HG03439 (cell line): ENCODE measurements around the gene HOXB8.

Experiments used
- ATAC-seq: cut with Tn5 transposase; IDR thresholded peaks from one replicate; pipeline ENCODE4 v1.9.1; 2021; ENCODE audit warnings: mild to moderate bottlenecking, moderate library complexity; ENCODE audit not compliant: unreplicated experiment

HOXB8 gene

GRCh38 chr17:48637323-48638260 is 22.5 kb upstream of the HOXB8 start:
- ATAC-seq, result no peak

GRCh38 chr17:48636177-48637018 is 21.3 kb upstream of the HOXB8 start:
- ATAC-seq, result no peak

GRCh38 chr17:48634493-48635208 is 19.6 kb upstream of the HOXB8 start:
- no peak for ATAC-seq

GRCh38 chr17:48633266-48633677 is 18.2 kb upstream of the HOXB8 start:
- no peak for ATAC-seq

DNA sequence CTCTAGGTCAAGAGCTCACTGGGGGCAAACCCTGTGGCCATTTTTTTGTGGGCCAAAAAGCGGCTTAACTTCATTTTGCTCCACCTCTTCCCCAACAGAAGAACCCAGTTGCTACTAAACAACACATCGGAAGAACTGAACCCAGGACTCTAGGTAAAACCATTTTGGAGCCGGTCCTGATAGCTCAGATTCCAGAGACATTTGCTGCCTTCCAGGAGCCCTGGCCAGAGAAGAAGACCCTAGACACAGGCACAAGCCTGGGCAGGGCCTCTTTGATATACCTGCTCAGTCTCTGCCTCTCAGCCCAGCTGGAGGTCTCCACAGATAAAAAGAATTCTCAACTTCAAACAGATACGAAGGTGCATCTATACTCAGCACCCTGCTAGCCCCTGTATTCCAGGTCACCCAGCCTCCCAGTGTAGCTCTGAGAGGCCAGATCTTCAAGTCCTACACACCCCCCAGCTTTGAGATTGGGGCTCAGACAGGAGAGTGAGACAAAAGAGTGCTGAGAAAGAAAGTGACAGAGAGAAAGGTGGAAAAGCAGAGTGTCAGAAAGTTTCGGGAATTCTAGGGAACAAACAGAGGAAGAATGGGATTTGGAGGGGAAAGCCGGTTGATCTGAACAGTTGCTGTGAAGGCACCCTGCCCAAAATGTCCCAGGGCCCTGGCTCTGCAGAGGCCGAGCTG is 17.6 kb upstream of the HOXB8 start:
- ATAC-seq, result no peak

GRCh38 chr17:48631693-48632578 is 16.8 kb upstream of the HOXB8 start:
- ATAC-seq, result no peak

DNA sequence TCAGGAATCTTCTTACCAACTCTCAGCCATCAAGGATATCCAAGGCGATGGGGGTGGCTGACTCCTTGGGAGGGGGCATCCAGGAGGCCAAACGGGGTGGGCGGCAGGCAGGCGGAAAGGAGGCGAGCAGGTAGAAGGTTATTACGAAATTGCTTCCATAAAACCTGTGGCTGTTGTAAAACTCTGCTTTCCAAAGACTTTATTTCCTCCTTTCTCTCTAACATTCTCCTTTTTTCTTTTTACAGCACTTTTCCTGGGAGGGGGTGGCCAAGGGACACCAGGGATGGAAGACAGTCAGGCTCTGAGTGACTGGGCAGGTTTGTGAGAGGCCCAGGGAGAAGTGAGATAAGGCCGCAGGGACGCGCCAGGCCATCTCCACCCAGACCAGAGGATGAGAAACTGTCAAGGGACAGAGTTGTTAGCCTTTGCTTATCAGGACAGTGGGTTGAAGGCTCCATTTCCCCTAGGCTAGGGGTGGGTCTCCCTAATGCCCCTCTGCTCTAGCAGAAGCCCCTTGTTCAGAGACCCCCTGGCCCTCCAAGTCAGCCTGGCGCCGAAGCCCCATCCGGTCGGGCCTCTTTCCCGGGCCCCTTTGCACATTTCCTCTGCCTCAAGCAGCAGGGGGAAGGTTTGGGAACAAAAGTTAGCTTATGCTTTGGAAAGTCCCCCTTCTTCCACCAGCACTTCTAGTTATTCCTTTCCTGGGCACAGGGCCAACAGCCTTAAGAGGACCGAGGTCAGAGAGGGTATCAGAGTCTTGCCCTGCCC is 16.0 kb upstream of the HOXB8 start:
- no peak for ATAC-seq

DNA sequence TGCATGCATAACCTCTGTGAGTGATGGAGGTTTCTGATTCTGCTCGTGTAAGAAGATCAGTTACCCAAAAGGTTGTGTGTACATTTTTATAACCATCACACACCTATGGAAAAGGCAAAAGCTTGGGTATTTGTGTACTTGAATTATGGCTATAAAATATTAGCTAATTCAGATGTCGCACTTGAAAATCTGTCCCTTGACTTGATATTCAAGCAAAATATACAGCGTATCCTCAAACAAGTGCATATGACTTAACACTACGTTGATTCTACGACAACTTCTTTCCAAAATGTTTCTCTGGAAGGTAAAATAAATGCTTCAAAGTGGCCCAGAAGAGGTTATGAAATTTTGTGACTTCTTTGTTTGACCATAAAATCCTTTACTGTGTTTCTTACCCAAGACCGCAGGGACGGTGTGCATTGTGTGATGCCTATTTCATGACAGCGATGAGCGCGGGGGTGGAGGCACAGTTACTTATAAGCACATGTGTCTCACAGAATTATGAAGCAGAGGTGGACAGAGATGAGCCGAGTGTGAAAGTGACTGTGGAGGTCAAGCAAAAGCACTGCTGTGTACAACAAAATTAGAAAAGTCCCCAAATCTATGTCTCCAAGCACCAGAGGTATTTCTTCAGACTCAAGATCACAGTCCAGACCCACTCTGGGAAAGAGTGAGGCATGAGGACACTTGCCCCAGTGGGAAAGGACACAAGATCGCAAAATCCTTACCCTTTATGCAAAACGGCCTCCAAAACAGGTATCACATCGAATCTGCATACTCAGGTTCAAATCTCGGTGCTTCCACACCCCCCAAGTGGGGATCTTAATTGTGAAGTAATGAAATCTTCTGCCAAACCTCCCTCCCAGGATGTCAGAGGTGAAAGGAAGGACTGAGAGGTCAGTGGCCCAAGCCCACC is 15.2 kb upstream of the HOXB8 start:
- no peak for ATAC-seq

DNA sequence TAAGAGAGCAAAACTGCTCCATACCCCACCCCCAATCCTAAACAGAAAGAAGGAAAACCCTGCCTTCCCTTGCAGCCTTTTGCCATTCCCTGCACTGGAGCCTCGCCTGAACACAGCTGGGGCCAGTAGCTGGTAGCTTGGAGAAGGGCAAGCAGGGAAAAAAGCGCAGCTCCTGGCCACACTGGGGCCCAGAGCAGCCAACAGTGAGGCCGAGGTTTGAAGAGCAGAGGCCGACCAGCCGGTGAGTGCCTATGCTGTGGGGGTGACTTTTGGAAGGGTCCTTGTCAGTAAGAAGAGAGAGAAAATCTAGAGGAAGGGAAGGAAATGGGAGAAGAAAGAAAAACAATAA is 14.3 kb upstream of the HOXB8 start:
- no peak for ATAC-seq

DNA sequence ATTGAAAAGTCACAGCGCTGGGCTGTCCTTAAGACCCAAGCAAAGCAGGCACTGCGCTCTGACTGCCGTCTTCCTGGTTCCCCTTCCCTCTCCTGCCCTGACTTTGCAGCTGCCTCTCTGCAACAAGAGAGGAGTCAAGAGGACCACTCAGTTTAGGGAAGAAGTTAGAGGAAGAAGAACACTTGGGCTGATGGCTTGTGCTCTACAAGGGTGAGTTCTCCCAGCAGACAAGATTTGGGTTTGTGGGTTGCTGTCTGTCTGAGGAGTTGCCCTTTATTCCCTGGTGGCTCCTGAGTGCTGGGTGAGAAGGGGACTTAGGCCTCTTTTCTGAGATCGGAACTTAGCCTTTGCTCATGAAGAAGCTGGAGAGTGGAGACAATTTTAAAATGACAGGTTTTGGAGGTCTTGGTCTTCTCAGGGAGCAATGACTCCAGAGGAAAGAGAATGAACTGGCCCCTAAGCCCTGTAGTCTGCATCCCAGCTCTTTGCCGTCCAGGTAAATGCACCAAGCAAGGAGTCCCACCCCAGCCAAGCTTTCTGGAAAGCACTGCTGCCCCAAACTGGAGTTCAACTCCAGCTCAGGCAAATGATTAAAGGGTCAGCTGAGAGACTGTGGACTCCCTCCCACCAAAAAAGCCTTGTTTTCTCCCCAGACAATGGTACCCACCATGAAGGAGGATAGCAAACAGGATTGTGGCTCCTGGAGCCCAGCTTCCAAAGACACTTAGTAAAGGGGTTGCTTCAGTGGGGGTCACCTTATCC is 13.7 kb upstream of the HOXB8 start:
- ATAC-seq, result no peak

GRCh38 chr17:48627623-48628521 is 12.8 kb upstream of the HOXB8 start:
- no peak for ATAC-seq

GRCh38 chr17:48627118-48627597 is 12.1 kb upstream of the HOXB8 start:
- ATAC-seq, result no peak

- no peak for ATAC-seq
Measured at GRCh38 chr17:48626245-48627117, 11.4 kb upstream of the HOXB8 start, which contains the start of gene HOXB9. Gene HOXB9 (minus strand): TSS chr17:48626358. CDS start chr17:48626269, 89 bp downstream.

DNA sequence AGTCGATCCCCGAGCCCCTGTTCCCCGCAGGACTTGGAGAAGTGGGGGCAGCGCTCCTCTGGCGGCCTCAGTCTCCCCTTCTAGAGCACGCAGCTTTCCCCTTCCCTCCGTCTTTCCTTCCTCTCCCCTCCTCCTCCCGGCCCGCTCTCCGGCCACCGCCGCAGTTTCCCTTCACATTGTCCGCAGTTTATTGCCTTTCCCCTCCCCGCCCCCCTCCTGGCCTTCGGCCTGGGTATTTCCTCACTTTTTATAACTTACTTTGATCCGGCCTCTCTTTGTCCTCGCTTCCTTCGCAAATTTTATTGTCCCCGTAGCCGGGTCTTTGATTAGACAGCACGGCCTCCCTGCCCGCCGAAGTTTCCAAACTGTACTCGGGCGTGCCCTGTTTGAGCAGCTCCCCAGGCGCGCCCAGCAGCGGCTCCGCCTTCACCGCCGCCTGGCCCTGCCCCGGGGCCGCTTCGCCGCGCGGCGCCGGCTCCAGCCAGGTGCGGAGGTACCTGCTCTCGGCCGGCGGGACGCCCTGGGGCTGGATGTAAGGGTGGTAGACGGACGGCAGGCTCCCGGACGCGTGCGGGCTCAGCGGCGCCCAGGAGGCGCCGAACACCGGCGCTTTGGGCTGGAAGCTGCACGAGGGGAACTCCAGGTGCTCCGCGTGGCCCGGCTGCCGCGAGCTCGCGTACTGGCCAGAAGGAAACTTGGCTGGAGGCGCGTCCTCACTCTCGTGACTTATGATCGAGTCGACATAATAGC is 10.6 kb upstream of the HOXB8 start:
- ATAC-seq, result no peak
